ENCODE data around the gene ZMYND8.

Gene ZMYND8

GRCh38 chr20:47266847-47267515, 89.5 kb downstream of the ZMYND8 start:
- POLR2A ChIA-PET = no interaction called here
- no peaks in the 10 kb centered on the region for H3K4me1 ChIP-seq (ENCODE audit: control insufficient read depth, insufficient read depth, low read length)

GRCh38 chr20:47265984-47266383, 90.5 kb downstream of the ZMYND8 start:
- ChIA-PET POLR2A (no interaction called here), CTCF (interaction anchor here (1.2 kb wide), 1 partner anchor 60 kb away, joined by 3 read pairs; no protein-coding TSS in a partner anchor)
- no peaks in the 10 kb centered on the region for H3K4me1 ChIP-seq (ENCODE audit: control insufficient read depth, insufficient read depth, low read length)
- no peak for TF ChIP-seq ZNF645 (tag by site-specific recombination; IDR thresholded peaks at IDR 0.05)
- TF ChIP-seq ZNF837 (tag by site-specific recombination; IDR thresholded peaks at IDR 0.05) = no peak
- TF ChIP-seq ZEB2 (tag by site-specific recombination; IDR thresholded peaks at IDR 0.05) = peak; percentile 49; the same call in 1 of the 2 replicates
- TF ChIP-seq GLIS1 (tag by site-specific recombination; IDR thresholded peaks at IDR 0.05) = 0 out of 2 replicates have a peak, but pooled peaks have one; percentile 13
- no peak for TF ChIP-seq GLI2 (tag by site-specific recombination; IDR thresholded peaks at IDR 0.05; ENCODE audit: borderline replicate concordance, low read depth)
- no peak overlapping the region for H3K27ac ChIP-seq (ENCODE audit: extremely low read depth, low read depth, low read length)
- H3K36me3 ChIP-seq (ENCODE audit: control insufficient read depth in 2 of 2, insufficient read depth in 1 of 2, low read length in 2 of 2) = peaks cover 29 to 59% of the 10 kb centered on the region in 2 experiments
- no peak overlapping the region for H3K4me3 ChIP-seq (ENCODE audit: low read depth, low read length)
- H3K9me3 ChIP-seq (ENCODE audit: control insufficient read depth, insufficient read depth, low read depth, low read length) = no peaks in the 10 kb centered on the region

More at GRCh38 chr20:47266847-47267515, 89.5 kb downstream of the ZMYND8 start:
- H3K36me3 ChIP-seq (ENCODE audit: control insufficient read depth in 2 of 2, insufficient read depth in 1 of 2, low read length in 2 of 2) = peaks cover 19 to 57% of the 10 kb centered on the region in 2 experiments
- TF ChIP-seq ZNF529 (tag by site-specific recombination; IDR thresholded peaks at IDR 0.05; ENCODE audit: insufficient replicate concordance) (no peak), ZNF660 (tag by site-specific recombination; IDR thresholded peaks at IDR 0.05) (no peak), ZNF19 (tag by site-specific recombination; IDR thresholded peaks at IDR 0.05; ENCODE audit: low read depth) (no peak), ZNF792 (tag by site-specific recombination; IDR thresholded peaks at IDR 0.05) (no peak), ZBTB11 (tag by site-specific recombination; conservative IDR thresholded peaks at IDR 0.05; ENCODE audit: low read depth) (no peak), ZNF174 (tag by site-specific recombination; IDR thresholded peaks at IDR 0.05) (no peak), ZBTB6 (tag by site-specific recombination; IDR thresholded peaks at IDR 0.05) (no peak), ZNF239 (tag by site-specific recombination; IDR thresholded peaks at IDR 0.05) (no peak), ZNF488 (tag by site-specific recombination; IDR thresholded peaks at IDR 0.05) (no peak), ZNF561 (tag by site-specific recombination; IDR thresholded peaks at IDR 0.05; ENCODE audit: borderline replicate concordance) (no peak), GLI2 (tag by site-specific recombination; IDR thresholded peaks at IDR 0.05; ENCODE audit: borderline replicate concordance, low read depth) (no peak)
- no peak overlapping the region for H3K27ac ChIP-seq (ENCODE audit: extremely low read depth, low read depth, low read length)
- CTCF ChIA-PET = interaction anchor here (1.8 kb wide), 1 partner anchor 117 kb away, joined by 5 read pairs; no protein-coding TSS in a partner anchor
- H3K9me3 ChIP-seq (ENCODE audit: control insufficient read depth, insufficient read depth, low read depth, low read length) = no peaks in the 10 kb centered on the region
- H3K4me3 ChIP-seq (ENCODE audit: low read depth, low read length) = no peak overlapping the region

All from HEK293 (cell line).